GM18519 (cell line): ENCODE data around the gene MUC3A.

Experiments
- ATAC-seq: cut with Tn5 transposase; IDR thresholded peaks from one replicate; pipeline ENCODE4 v1.9.1; 2021; ENCODE audit warnings: mild to moderate bottlenecking, moderate library complexity; ENCODE audit not compliant: unreplicated experiment, low FRiP score

MUC3A gene

GRCh38 chr7:100946766-100947365 lies 2.5 kb upstream of the MUC3A start:
- no peak for ATAC-seq

GRCh38 chr7:100947792-100948191 lies 1.5 kb upstream of the MUC3A start:
- ATAC-seq, result no peak

- no peak for ATAC-seq
These were observed 654 bp downstream of the MUC3A start for GRCh38 chr7:100949933-100950443.

- no peak for ATAC-seq
These were observed 1.8 kb downstream of the MUC3A start for GRCh38 chr7:100951172-100951571.

GRCh38 chr7:100951888-100952560 lies 2.7 kb downstream of the MUC3A start:
- no peak for ATAC-seq

- ATAC-seq, result no peak
These were observed 3.3 kb downstream of the MUC3A start for GRCh38 chr7:100952641-100953040.

- ATAC-seq, result no peak
These were observed 8.6 kb downstream of the MUC3A start for GRCh38 chr7:100957832-100958421.

- ATAC-seq, result no peak
These were observed 10.6 kb downstream of the MUC3A start for GRCh38 chr7:100959894-100960293.

DNA sequence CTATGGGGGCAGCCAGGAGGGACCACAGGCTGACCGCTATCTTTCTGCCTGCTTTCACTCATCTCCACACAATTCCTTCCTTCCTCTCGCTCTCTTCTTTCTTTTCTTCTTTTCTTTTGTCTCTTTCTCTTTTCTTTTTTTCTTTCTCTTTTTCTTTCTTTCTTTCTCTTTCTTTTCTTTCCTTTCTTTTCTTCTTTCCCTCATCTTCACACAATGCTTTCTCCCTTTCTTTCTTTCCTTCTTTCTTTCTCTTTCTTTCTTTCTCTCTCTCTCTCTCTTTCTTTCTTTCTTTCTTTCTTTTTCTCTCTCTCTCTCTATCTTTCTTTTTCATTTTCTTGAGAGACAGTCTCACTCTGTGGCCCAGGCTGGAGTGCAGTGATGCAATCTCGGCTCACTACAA lies 13.2 kb downstream of the MUC3A start:
- no peak for ATAC-seq

- no peak for ATAC-seq
These were observed 14.1 kb downstream of the MUC3A start for GRCh38 chr7:100963386-100963785.

GRCh38 chr7:100963874-100964273 lies 14.5 kb downstream of the MUC3A start:
- no peak for ATAC-seq

DNA sequence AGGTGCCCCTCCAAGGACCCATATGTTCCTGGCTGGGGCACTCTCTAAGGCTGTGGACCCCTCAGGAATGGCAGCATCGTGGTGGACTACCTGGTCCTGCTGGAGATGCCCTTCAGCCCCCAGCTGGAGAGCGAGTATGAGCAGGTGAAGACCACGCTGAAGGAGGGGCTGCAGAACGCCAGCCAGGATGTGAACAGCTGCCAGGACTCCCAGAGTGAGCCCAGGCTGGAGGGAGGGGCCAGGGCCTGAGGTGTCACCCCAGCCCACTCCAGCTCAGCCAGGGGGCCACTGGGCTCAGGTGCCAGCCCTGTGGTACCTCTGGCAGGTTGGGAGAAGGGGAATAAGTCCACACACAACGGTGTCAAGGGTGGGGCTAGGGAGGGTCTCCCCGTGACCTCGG lies 15.3 kb downstream of the MUC3A start:
- no peak for ATAC-seq

GRCh38 chr7:100965045-100965722 lies 15.8 kb downstream of the MUC3A start:
- ATAC-seq, result no peak

GRCh38 chr7:100965723-100966541 lies 16.6 kb downstream of the MUC3A start:
- no peak for ATAC-seq

- no peak for ATAC-seq
These were observed 17.4 kb downstream of the MUC3A start for GRCh38 chr7:100966542-100967291.

DNA sequence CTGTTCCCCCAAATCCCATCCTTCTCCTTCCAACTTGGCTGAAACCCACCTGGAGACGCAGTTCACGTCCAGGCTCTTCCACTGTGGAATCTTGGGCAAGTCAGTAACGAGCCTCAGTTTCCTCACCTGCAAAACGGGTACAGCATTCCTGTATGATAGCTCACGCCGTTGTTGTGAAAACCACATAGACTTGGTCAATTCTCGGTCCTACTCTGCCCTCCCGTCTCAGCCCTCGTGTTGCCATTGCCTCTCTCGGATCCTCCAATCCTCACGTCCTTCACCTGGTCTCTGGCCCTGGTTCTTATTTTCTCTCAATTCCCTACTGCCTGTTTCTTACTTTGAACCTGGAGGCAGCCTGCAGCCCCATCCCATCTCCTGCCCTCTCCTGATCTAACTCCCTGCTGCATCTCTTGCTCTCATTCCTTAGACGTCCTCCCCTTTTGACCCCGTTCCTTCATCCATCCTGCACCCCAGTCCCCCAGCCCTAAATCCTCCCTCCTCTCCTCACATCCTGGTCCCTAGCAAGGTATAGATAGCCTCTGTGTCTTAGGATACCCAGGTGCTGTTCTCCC lies 18.0 kb downstream of the MUC3A start:
- no peak for ATAC-seq

- no peak for ATAC-seq
These were observed 18.7 kb downstream of the MUC3A start for GRCh38 chr7:100968031-100968430.

GRCh38 chr7:100968650-100969049 lies 19.3 kb downstream of the MUC3A start:
- ATAC-seq, result no peak

- no peak for ATAC-seq
These were observed 19.8 kb downstream of the MUC3A start, which contains the start of gene MUC12 for GRCh38 chr7:100969066-100969615. MUC12 (plus strand) TSS chr7:100969565; CDS start chr7:100969623, 58 bp downstream.
